HG03457 (cell line): Measurements from ENCODE around the gene SLC25A43.
"Not testable (repeated sequence)": the region's sequence is repeated elsewhere in the genome, so short reads cannot be mapped to it uniquely, and the experiment has no call there.

ENCODE experiments used
- ATAC-seq: cut with Tn5 transposase; IDR thresholded peaks from one replicate; pipeline ENCODE4 v1.9.1; 2021; ENCODE audit warnings: moderate number of reproducible peaks; ENCODE audit not compliant: unreplicated experiment

Gene SLC25A43

GRCh38 chrX:119467433-119467832, 68.3 kb downstream of the SLC25A43 start:
- ATAC-seq, result no peak

GRCh38 chrX:119467842-119468550, 68.9 kb downstream of the SLC25A43 start, which contains the start of gene SLC25A5:
TSS of gene SLC25A5 (plus strand) at chrX:119468444. CDS start at chrX:119468516, 72 bp downstream.
- peak; percentile 81 for ATAC-seq

- peak; percentile 62 for ATAC-seq
These were observed 69.6 kb downstream of the SLC25A43 start for GRCh38 chrX:119468551-119469312.

GRCh38 chrX:119469313-119469635, 70.1 kb downstream of the SLC25A43 start:
- no peak for ATAC-seq

- ATAC-seq, result no peak
These were observed 75.7 kb downstream of the SLC25A43 start for GRCh38 chrX:119474615-119475388.

GRCh38 chrX:119475389-119476101, 76.4 kb downstream of the SLC25A43 start:
- ATAC-seq, result no peak

- no peak for ATAC-seq
These were observed 78.7 kb downstream of the SLC25A43 start for GRCh38 chrX:119477812-119478232.

- no peak for ATAC-seq
These were observed 79.4 kb downstream of the SLC25A43 start for GRCh38 chrX:119478504-119478903.

GRCh38 chrX:119479845-119480244, 80.7 kb downstream of the SLC25A43 start:
- no peak for ATAC-seq

- no peak for ATAC-seq
These were observed 82.2 kb downstream of the SLC25A43 start for GRCh38 chrX:119481323-119481801.

- ATAC-seq, result no peak
These were observed 82.9 kb downstream of the SLC25A43 start for GRCh38 chrX:119482041-119482440.

GRCh38 chrX:119482481-119483480, 83.6 kb downstream of the SLC25A43 start:
- ATAC-seq, result no peak

GRCh38 chrX:119486745-119487144, 87.6 kb downstream of the SLC25A43 start:
- no peak for ATAC-seq

GRCh38 chrX:119487766-119488165, 88.6 kb downstream of the SLC25A43 start:
- ATAC-seq, result not testable (repeated sequence)

- ATAC-seq, result no peak
These were observed 89.6 kb downstream of the SLC25A43 start for GRCh38 chrX:119488749-119489148.

GRCh38 chrX:119489212-119490074, 90.3 kb downstream of the SLC25A43 start:
- no peak for ATAC-seq

- no peak for ATAC-seq
These were observed 93.3 kb downstream of the SLC25A43 start for GRCh38 chrX:119492463-119492862.

- not testable (repeated sequence) for ATAC-seq
These were observed 94.8 kb downstream of the SLC25A43 start for GRCh38 chrX:119493851-119494495.
